MM.1S (cell line): ENCODE data around the gene ELOF1.

Source experiments
- DNase-seq: peaks from one replicate; pipeline ENCODE4 v3.0.0-alpha.2; 2015
- H2AFZ ChIP-seq: fragments of 300-600 bp; sonication (generic); 2 replicates; pipeline ENCODE4 v1.6.0; 2016; ENCODE audit warnings: antibody characterized with exemption, low read length
- H3F3A ChIP-seq: fragments of 300-600 bp; sonication (generic); 2 replicates; pipeline ENCODE4 v1.6.1; 2016; ENCODE audit warnings: mild to moderate bottlenecking, antibody characterized with exemption, low read length, moderate library complexity, mixed read lengths; ENCODE audit not compliant: insufficient read depth
- H3K27ac ChIP-seq: fragments of 300-600 bp; sonication (generic); 2 replicates; pipeline ENCODE4 v1.5.1; 2016; ENCODE audit warnings: mild to moderate bottlenecking, low read length
- H3K27me3 ChIP-seq: fragments of 300-600 bp; sonication (generic); replicated peaks from 2 replicates; pipeline ENCODE4 v1.6.0; 2016; ENCODE audit warnings: low read length; ENCODE audit not compliant: insufficient read depth
- H3K36me3 ChIP-seq: fragments of 300-600 bp; sonication (generic); replicated peaks from 2 replicates; pipeline ENCODE4 v1.6.1; 2016; ENCODE audit warnings: mild to moderate bottlenecking, low read length, mixed read lengths; ENCODE audit not compliant: insufficient read depth
- H3K4me1 ChIP-seq: fragments of 300-600 bp; sonication (generic); 2 replicates; pipeline ENCODE4 v1.6.1; 2016; ENCODE audit warnings: low read length, mixed read lengths
- H3K4me2 ChIP-seq: fragments of 300-600 bp; sonication (generic); 2 replicates; pipeline ENCODE4 v1.6.0; 2016; ENCODE audit warnings: low read depth, low read length
- H3K4me3 ChIP-seq: fragments of 300-600 bp; sonication (generic); 2 replicates; pipeline ENCODE4 v1.5.1; 2016; ENCODE audit warnings: low read length, mixed read lengths
- H3K79me2 ChIP-seq: fragments of 300-600 bp; sonication (generic); 2 replicates; pipeline ENCODE4 v1.6.1; 2016; ENCODE audit warnings: mixed run types, low read length, mixed read lengths
- H3K9ac ChIP-seq: fragments of 300-600 bp; sonication (generic); 2 replicates; pipeline ENCODE4 v1.6.1; 2016; ENCODE audit warnings: low read length, mixed read lengths
- H3K9me2 ChIP-seq: fragments of 300-600 bp; sonication (generic); replicated peaks from 2 replicates; pipeline ENCODE4 v1.6.1; 2016; ENCODE audit warnings: mild to moderate bottlenecking, low read length, mixed read lengths; ENCODE audit not compliant: insufficient read depth
- H3K9me3 ChIP-seq: fragments of 300-600 bp; sonication (generic); replicated peaks from 2 replicates; pipeline ENCODE4 v1.6.1; 2016; ENCODE audit warnings: mild to moderate bottlenecking, low read length, mixed read lengths; ENCODE audit not compliant: insufficient read depth
- H4K20me1 ChIP-seq: fragments of 300-600 bp; sonication (generic); 2 replicates; pipeline ENCODE4 v1.6.1; 2016; ENCODE audit warnings: mild to moderate bottlenecking, low read length, moderate library complexity, mixed read lengths; ENCODE audit not compliant: insufficient read depth
- CTCF ChIP-seq: fragments of 300-600 bp; sonication (generic); IDR thresholded peaks from 2 replicates; pipeline ENCODE4 v1.5.1; 2016; ENCODE audit warnings: antibody characterized with exemption, low read length, mixed read lengths
- EZH2 ChIP-seq: fragments of 300-600 bp; sonication (generic); optimal IDR thresholded peaks from 2 replicates; pipeline ENCODE3; 2017; ENCODE audit warnings: low read depth, mild to moderate bottlenecking, antibody characterized with exemption, low read length, mixed read lengths
- EZH2phosphoT487 ChIP-seq: fragments of 300-600 bp; sonication (generic); IDR thresholded peaks from 2 replicates; pipeline ENCODE4 v1.6.1; 2018; ENCODE audit warnings: antibody characterized with exemption, low read length

The ELOF1 gene

GRCh38 chr19:11598103-11598483 is 39.1 kb upstream of the ELOF1 start:
- Histone ChIP-seq H4K20me1 (no peaks in the 10 kb centered on the region), H3K4me3 (peak overlapping the region; percentile 91), H3K79me2 (peaks cover 22% of the 10 kb centered on the region)

GRCh38 chr19:11597202-11598102 is 38.4 kb upstream of the ELOF1 start, which contains the start of gene ZNF627:
TSS of gene ZNF627 (plus strand) at chr19:11597483. CDS start at chr19:11597628, 145 bp downstream.
- no peaks in the 10 kb centered on the region for H3K27me3 ChIP-seq
- DNase-seq, result peak; percentile 99
- no peaks in the 10 kb centered on the region for H3F3A ChIP-seq
- H3K36me3 ChIP-seq, result no peaks in the 10 kb centered on the region
- H4K20me1 ChIP-seq, result no peaks in the 10 kb centered on the region
- no peaks in the 10 kb centered on the region for H3K9me3 ChIP-seq
- H3K79me2 ChIP-seq, result peaks cover 22% of the 10 kb centered on the region
- H3K27ac ChIP-seq, result peak within 1 kb of the TSS; percentile 69
- peak within 1 kb of the TSS; percentile 85 for H2AFZ ChIP-seq
- TF ChIP-seq EZH2, result no peak
- TF ChIP-seq CTCF, result peak; percentile 20
- TF ChIP-seq EZH2phosphoT487, result no peak
- peak within 1 kb of the TSS; percentile 93 for H3K9ac ChIP-seq
- no peaks in the 10 kb centered on the region for H3K9me2 ChIP-seq
- peak within 1 kb of the TSS; percentile 91 for H3K4me3 ChIP-seq
- peak within 1 kb of the TSS; percentile 80 for H3K4me2 ChIP-seq
- no peaks in the 10 kb centered on the region for H3K4me1 ChIP-seq

More at GRCh38 chr19:11598103-11598483, 39.1 kb upstream of the ELOF1 start:
- no peak for DNase-seq
- no peak for TF ChIP-seq EZH2
- TF ChIP-seq CTCF, result no peak
- TF ChIP-seq EZH2phosphoT487, result no peak
- H2AFZ ChIP-seq, result peak overlapping the region; percentile 85; the same call in 1 of the 2 replicates
- H3K4me1 ChIP-seq, result no peaks in the 10 kb centered on the region
- no peaks in the 10 kb centered on the region for H3K27me3 ChIP-seq
- H3K36me3 ChIP-seq, result no peaks in the 10 kb centered on the region
- peak overlapping the region; percentile 80 for H3K4me2 ChIP-seq
- no peaks in the 10 kb centered on the region for H3K9me2 ChIP-seq
- H3F3A ChIP-seq, result no peaks in the 10 kb centered on the region
- peak overlapping the region; percentile 93 for H3K9ac ChIP-seq
- H3K9me3 ChIP-seq, result no peaks in the 10 kb centered on the region
- H3K27ac ChIP-seq, result no peak overlapping the region

- DNase-seq, result no peak
- no peak overlapping the region for H2AFZ ChIP-seq
Measured at GRCh38 chr19:11596156-11596555, 37.1 kb upstream of the ELOF1 start.

More at GRCh38 chr19:11596156-11596555, 37.1 kb upstream of the ELOF1 start:
- Histone ChIP-seq H3K4me3 (no peak overlapping the region), H3K9ac (no peak overlapping the region), H3K4me2 (no peak overlapping the region), H3K79me2 (peaks cover 22% of the 10 kb centered on the region), H3F3A (no peaks in the 10 kb centered on the region), H3K9me3 (no peaks in the 10 kb centered on the region), H3K27me3 (no peaks in the 10 kb centered on the region), H3K9me2 (no peaks in the 10 kb centered on the region), H3K4me1 (no peaks in the 10 kb centered on the region), H4K20me1 (no peaks in the 10 kb centered on the region), H3K27ac (no peak overlapping the region), H3K36me3 (no peaks in the 10 kb centered on the region)
- no peak for TF ChIP-seq CTCF
- TF ChIP-seq EZH2, result no peak
- TF ChIP-seq EZH2phosphoT487, result no peak
